Natural killer cell (primary cell): Measurements from ENCODE around the gene SLC10A2. TPM values are rescaled to one million over a fixed set of nuclear protein-coding genes. Genes with fewer than 3 reads are reported as not detected.

Experiments used
- ATAC-seq, 3 donors: fragments of 150-1000 bp in 2 of 3; fragments of 200-7000 bp in 1 of 3; cut with Tn5 transposase; 1 replicate in 1 of 3; 2 replicates in 2 of 3; pipeline ENCODE4 v1.10.0; 2021; ENCODE audit warnings: mild to moderate bottlenecking in 2 of 3, moderate library complexity in 2 of 3
- DNase-seq, 2 donors: peaks; one replicate each; pipeline versions ENCODE4 v3.0.0 to v3.0.0-alpha.2; 2013 to 2021; ENCODE audit warnings: mixed read lengths in 1 of 2
- H3K27ac ChIP-seq: one replicate; pipeline ENCODE4 v1.5.1; 2013; ENCODE audit warnings: mild to moderate bottlenecking, low read length
- H3K27me3 ChIP-seq: one replicate; pipeline ENCODE4 v1.6.1; 2013; ENCODE audit warnings: low read length; ENCODE audit not compliant: control insufficient read depth, insufficient read depth
- H3K36me3 ChIP-seq: one replicate; pipeline ENCODE4 v1.6.1; 2013; ENCODE audit warnings: low read length; ENCODE audit not compliant: control insufficient read depth, insufficient read depth
- H3K4me1 ChIP-seq: one replicate; pipeline ENCODE4 v1.6.1; 2013; ENCODE audit warnings: low read length; ENCODE audit not compliant: control insufficient read depth, insufficient read depth
- H3K4me3 ChIP-seq: one replicate; pipeline ENCODE4 v1.5.1; 2013; ENCODE audit warnings: low read length
- H3K9me3 ChIP-seq: one replicate; pipeline ENCODE4 v1.6.1; 2013; ENCODE audit warnings: low read length; ENCODE audit not compliant: control insufficient read depth, insufficient read depth
- H3K27ac Mint-ChIP-seq, 2 donors: one replicate each; pipeline ENCODE4 v1.8.0; 2022; ENCODE audit warnings: mild to moderate bottlenecking in 2 of 2, mixed read lengths in 2 of 2, moderate library complexity in 1 of 2
- H3K27me3 Mint-ChIP-seq, 2 donors: one replicate each; pipeline ENCODE4 v1.8.0; 2022; ENCODE audit warnings: low read depth in 2 of 2, mixed read lengths in 2 of 2
- H3K36me3 Mint-ChIP-seq: one replicate; pipeline ENCODE4 v1.8.0; 2022; ENCODE audit warnings: mixed read lengths
- H3K4me1 Mint-ChIP-seq, 2 donors: one replicate each; pipeline ENCODE4 v1.8.0; 2022; ENCODE audit warnings: mixed read lengths in 2 of 2
- H3K4me3 Mint-ChIP-seq: one replicate; pipeline ENCODE4 v1.8.0; 2022; ENCODE audit warnings: mild to moderate bottlenecking, moderate library complexity, mixed read lengths
- H3K9me3 Mint-ChIP-seq, 2 donors: one replicate each; pipeline ENCODE4 v1.8.0; 2022; ENCODE audit warnings: mixed read lengths in 2 of 2
- WGBS: methylation state at CpG from one replicate; pipeline ENCODE4 v1.1.7; 2013; ENCODE audit warnings: missing lambda C conversion rate; ENCODE audit not compliant: insufficient coverage; 5-methylcytosine and 5-hydroxymethylcytosine counted together
- intact Hi-C: fragments of 100-400 bp; cut with micrococcal nuclease; formaldehyde crosslinking; loops from one replicate; pipeline ENCODE4 v1.14.2; 2022
- total RNA-seq, 4 donors: library from RNA; stranded (reverse); fragments of 120-200 nt in 1 of 4; gene quantifications; one replicate each; pipeline versions ENCODE4 v1.2.3 to v1.2.4, GENCODE V29; 2013 to 2022
- TF ChIP-seq, protein P1 (sequence below): fragments of 200-600 bp; IDR thresholded peaks from one replicate; pipeline ENCODE4 v1.8.0; 2022; ENCODE audit warnings: antibody characterized with exemption

SLC10A2 gene
- total RNA-seq, 3 donors from 2014 or later (not counting 1 experiment from before 2014, with no cell fraction given): not detected

DNA sequence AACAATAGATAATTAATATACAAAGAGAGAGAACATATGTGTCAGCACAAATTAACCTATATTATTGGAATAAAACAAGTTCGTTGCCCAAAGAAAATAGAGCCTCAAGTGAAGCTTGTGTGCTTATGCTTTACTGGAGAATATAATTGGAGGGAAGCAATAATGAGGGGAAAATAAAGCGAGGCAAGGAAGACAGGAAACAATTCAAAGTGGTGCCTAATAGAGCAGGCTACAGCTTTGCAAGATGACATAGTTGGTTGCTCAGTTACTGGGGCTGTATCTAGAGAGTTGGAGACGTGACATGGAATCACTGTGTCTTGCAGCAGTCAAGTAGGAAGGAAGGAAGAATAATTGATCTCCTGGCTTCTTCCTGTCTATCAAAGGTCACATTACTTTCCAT is 21.1 kb upstream of the SLC10A2 start:
- Mint-ChIP-seq H3K4me1 (no peaks in the 10 kb centered on the region), H3K27ac (no peak overlapping the region), H3K27me3 (no peaks in the 10 kb centered on the region), H3K9me3 (peaks cover 13 to 19% of the 10 kb centered on the region in 2 donors), H3K36me3 (no peaks in the 10 kb centered on the region), H3K4me3 (no peak overlapping the region)
- no peaks in the 10 kb centered on the region for H3K36me3 ChIP-seq
- intact Hi-C loops: no loop called here
- WGBS: 75% methylated on average over 3 of the region's 3 CpGs
- no peaks in the 10 kb centered on the region for H3K4me1 ChIP-seq
- H3K4me3 ChIP-seq: no peak overlapping the region
- DNase-seq (no peak), ATAC-seq (no peak)
- TF ChIP-seq, protein P1, sequence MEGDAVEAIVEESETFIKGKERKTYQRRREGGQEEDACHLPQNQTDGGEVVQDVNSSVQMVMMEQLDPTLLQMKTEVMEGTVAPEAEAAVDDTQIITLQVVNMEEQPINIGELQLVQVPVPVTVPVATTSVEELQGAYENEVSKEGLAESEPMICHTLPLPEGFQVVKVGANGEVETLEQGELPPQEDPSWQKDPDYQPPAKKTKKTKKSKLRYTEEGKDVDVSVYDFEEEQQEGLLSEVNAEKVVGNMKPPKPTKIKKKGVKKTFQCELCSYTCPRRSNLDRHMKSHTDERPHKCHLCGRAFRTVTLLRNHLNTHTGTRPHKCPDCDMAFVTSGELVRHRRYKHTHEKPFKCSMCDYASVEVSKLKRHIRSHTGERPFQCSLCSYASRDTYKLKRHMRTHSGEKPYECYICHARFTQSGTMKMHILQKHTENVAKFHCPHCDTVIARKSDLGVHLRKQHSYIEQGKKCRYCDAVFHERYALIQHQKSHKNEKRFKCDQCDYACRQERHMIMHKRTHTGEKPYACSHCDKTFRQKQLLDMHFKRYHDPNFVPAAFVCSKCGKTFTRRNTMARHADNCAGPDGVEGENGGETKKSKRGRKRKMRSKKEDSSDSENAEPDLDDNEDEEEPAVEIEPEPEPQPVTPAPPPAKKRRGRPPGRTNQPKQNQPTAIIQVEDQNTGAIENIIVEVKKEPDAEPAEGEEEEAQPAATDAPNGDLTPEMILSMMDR: no peak
- no peak overlapping the region for H3K27ac ChIP-seq
- H3K27me3 ChIP-seq: no peaks in the 10 kb centered on the region
- H3K9me3 ChIP-seq: no peaks in the 10 kb centered on the region

DNA sequence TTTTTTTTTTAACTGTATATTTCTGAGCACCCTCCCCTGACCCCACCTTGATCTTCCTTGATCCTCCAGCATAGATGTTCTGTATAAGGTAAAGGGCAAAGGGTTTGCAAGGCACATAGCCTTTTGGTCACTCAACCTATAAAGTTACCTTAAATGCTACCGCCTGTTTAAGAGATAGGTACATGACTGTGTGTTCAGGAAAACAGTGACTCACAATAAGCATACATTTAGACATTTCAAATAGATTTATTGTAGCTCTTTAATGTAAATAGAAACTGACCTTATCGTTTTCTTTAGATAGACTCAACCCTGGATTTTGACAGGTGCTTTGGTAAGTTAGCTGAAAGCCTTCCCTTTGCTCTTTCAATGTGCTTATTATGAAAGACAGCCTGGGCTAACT is 15.2 kb upstream of the SLC10A2 start:
- DNase-seq (no peak), ATAC-seq (no peak)
- Mint-ChIP-seq H3K27ac (no peak overlapping the region), H3K36me3 (no peaks in the 10 kb centered on the region), H3K4me1 (no peaks in the 10 kb centered on the region), H3K9me3 (peaks cover 5% of the 10 kb centered on the region in 2 donors), H3K27me3 (no peaks in the 10 kb centered on the region), H3K4me3 (no peak overlapping the region)
- Histone ChIP-seq H3K4me3 (no peak overlapping the region), H3K27me3 (no peaks in the 10 kb centered on the region), H3K4me1 (no peaks in the 10 kb centered on the region), H3K27ac (no peak overlapping the region), H3K9me3 (no peaks in the 10 kb centered on the region), H3K36me3 (no peaks in the 10 kb centered on the region)
- TF ChIP-seq, protein P1: no peak
- 20% methylated on average over 1 of the region's 2 CpGs for WGBS
- intact Hi-C loops: no loop called here

DNA sequence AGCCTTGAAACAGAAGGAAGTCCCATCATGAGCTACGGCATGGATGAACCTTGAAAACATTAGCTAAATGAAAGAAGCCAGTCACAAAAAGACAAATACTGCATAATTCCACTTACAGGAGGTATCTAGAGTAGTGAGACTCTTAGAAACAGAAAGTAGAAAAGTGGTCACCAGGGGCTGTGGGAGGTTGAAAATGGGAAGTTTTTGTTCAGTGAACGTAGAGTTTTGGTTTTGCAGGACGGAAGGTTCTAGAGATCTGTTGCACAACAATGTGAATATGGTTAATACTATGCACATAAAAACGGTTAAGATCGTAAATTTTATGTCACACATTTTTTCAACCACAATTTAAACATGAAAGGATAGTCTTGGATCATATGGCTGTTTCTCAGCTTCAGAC is 11.9 kb upstream of the SLC10A2 start:
- 8% methylated on average over 4 of the region's 5 CpGs for WGBS
- no peaks in the 10 kb centered on the region for H3K4me1 ChIP-seq
- TF ChIP-seq, protein P1: no peak
- no peaks in the 10 kb centered on the region for H3K27me3 ChIP-seq
- H3K27ac Mint-ChIP-seq: no peak overlapping the region
- no peaks in the 10 kb centered on the region for H3K4me1 Mint-ChIP-seq
- DNase-seq: no peak
- H3K36me3 Mint-ChIP-seq: no peaks in the 10 kb centered on the region
- no peak overlapping the region for H3K4me3 ChIP-seq
- no peak for ATAC-seq
- H3K9me3 ChIP-seq: no peaks in the 10 kb centered on the region
- H3K27ac ChIP-seq: no peak overlapping the region
- no peaks in the 10 kb centered on the region for H3K36me3 ChIP-seq
- no peak overlapping the region for H3K4me3 Mint-ChIP-seq
- H3K27me3 Mint-ChIP-seq: no peaks in the 10 kb centered on the region
- intact Hi-C loops: no loop called here
- peaks cover 4 to 7% of the 10 kb centered on the region in 2 donors for H3K9me3 Mint-ChIP-seq

DNA sequence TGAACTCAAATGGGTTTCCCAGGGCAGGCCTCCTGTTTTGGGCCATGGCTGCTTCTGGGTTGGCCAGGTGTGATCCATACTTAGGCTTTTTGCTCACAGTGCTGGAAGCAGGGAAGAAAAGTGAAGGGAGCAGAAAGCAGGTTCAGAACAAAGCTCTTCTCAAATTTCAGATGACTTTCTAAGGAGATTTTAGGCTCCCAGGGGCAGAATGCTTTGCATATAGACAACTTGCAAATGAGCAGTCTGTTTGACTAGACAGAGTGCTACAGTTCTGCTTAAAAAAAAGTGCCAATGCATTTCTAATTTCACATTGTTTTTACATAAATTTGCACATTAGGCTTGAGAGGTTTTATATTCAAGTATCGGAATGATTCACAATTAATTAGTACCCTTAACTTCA is 2.6 kb upstream of the SLC10A2 start:
- TF ChIP-seq, protein P1: no peak
- no peaks in the 10 kb centered on the region for H3K4me1 Mint-ChIP-seq

More for the DNA sequence above, 2.6 kb upstream of the SLC10A2 start:
- no peak for DNase-seq
- peaks cover 4 to 7% of the 10 kb centered on the region in 2 donors for H3K9me3 Mint-ChIP-seq
- WGBS: no CpG with 5 or more reads among the region's 1 CpG
- no peaks in the 10 kb centered on the region for H3K27me3 Mint-ChIP-seq
- H3K4me3 Mint-ChIP-seq: no peak overlapping the region
- Histone ChIP-seq H3K4me3 (no peak overlapping the region), H3K27me3 (no peaks in the 10 kb centered on the region), H3K36me3 (no peaks in the 10 kb centered on the region), H3K9me3 (no peaks in the 10 kb centered on the region), H3K4me1 (no peaks in the 10 kb centered on the region), H3K27ac (no peak overlapping the region)
- no peak overlapping the region for H3K27ac Mint-ChIP-seq
- intact Hi-C loops: no loop called here
- no peak for ATAC-seq
- H3K36me3 Mint-ChIP-seq: no peaks in the 10 kb centered on the region
